ENCODE results near the gene PLEKHN1. TPM values are rescaled to one million over a fixed set of nuclear protein-coding genes. Genes with fewer than 3 reads are reported as not detected.

The PLEKHN1 gene
- total and polyA plus RNA-seq, 2 donors (not counting 3 experiments of a cell fraction or from before 2014, with no cell fraction given), result 0.29 to 0.88 TPM

DNA sequence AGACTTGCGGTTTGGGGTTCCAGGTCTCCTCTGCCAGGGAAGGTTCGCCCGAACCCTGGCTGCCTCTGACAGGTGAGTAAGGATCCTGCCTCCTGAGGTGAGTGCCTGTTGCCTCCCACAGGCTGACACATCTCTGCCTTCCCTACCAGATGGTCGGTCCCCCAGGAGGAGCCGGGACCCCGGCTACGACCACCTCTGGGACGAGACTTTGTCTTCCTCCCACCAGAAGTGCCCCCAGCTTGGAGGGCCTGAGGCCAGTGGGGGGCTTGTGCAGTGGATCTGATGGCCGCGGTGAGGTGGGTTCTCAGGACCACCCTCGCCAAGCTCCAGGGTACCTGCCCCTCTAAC is 8.0 kb downstream of the PLEKHN1 start:
- intact Hi-C loops (cut with micrococcal nuclease) (no loop called here), dilution Hi-C loops (cut with MboI; ENCODE audit: extremely low pct_ligation_motif_present, low sequenced_read_pairs) (no loop called here)
- CTCF ChIA-PET, result interaction anchor here (1.2 kb wide), 1 partner anchor 10 kb away, joined by 3 read pairs; no protein-coding TSS in a partner anchor
- Histone ChIP-seq H3K36me3 (ENCODE audit: control insufficient read depth in 2 of 2, extremely low read depth in 1 of 2, insufficient read depth in 2 of 2, low read length in 2 of 2) (no peaks in the 10 kb centered on the region), H3K9me1 (replicated peaks; ENCODE audit: control insufficient read depth, extremely low read depth, insufficient read depth, low read length) (no peaks in the 10 kb centered on the region), H3K27me3 (ENCODE audit: control insufficient read depth in 2 of 2, insufficient read depth in 2 of 2, low read length in 2 of 2) (peaks cover 2% of the 10 kb centered on the region in 2 experiments), H3K4me1 (ENCODE audit: control insufficient read depth, extremely low read depth, insufficient read depth, low read length) (no peaks in the 10 kb centered on the region), H3K4me3 (replicated peaks in 1 of 3; ENCODE audit: insufficient read depth in 1 of 3, low read depth in 1 of 3, low read length in 3 of 3) (no peak overlapping the region), H3K27ac (ENCODE audit: insufficient read depth, low read depth, low read length) (no peak overlapping the region), H3K9ac (replicated peaks; ENCODE audit: extremely low read depth, insufficient read depth, low read length) (no peak overlapping the region), H2AFZ (ENCODE audit: low read depth, low read length) (no peak overlapping the region), H3K79me2 (ENCODE audit: control insufficient read depth, insufficient read depth, low read length) (no peaks in the 10 kb centered on the region), H4K20me1 (replicated peaks; ENCODE audit: control insufficient read depth, extremely low read depth, insufficient read depth, low read length) (no peaks in the 10 kb centered on the region), H3K4me2 (ENCODE audit: insufficient read depth, low read length) (no peak overlapping the region), H3K9me3 (replicated peaks; ENCODE audit: control insufficient read depth, insufficient read depth, low read length) (no peaks in the 10 kb centered on the region)
- no peak for FAIRE-seq
- POLR2A ChIA-PET, result no interaction called here
- BruUV-seq (replicated peaks), result no TSS peak
- TF ChIP-seq POLR2AphosphoS5 (IDR thresholded peaks at IDR 0.05; ENCODE audit: insufficient read depth, low read depth, low read length), result no peak
- no peak for TF ChIP-seq EZH2 (IDR thresholded peaks at IDR 0.05; ENCODE audit: borderline replicate concordance, low read depth, low read length, severe bottlenecking)
- no peak for TF ChIP-seq MYC (IDR thresholded peaks at IDR 0.05; ENCODE audit: low read depth, low read length)
- TF ChIP-seq, protein P1, sequence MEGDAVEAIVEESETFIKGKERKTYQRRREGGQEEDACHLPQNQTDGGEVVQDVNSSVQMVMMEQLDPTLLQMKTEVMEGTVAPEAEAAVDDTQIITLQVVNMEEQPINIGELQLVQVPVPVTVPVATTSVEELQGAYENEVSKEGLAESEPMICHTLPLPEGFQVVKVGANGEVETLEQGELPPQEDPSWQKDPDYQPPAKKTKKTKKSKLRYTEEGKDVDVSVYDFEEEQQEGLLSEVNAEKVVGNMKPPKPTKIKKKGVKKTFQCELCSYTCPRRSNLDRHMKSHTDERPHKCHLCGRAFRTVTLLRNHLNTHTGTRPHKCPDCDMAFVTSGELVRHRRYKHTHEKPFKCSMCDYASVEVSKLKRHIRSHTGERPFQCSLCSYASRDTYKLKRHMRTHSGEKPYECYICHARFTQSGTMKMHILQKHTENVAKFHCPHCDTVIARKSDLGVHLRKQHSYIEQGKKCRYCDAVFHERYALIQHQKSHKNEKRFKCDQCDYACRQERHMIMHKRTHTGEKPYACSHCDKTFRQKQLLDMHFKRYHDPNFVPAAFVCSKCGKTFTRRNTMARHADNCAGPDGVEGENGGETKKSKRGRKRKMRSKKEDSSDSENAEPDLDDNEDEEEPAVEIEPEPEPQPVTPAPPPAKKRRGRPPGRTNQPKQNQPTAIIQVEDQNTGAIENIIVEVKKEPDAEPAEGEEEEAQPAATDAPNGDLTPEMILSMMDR (IDR thresholded peaks at IDR 0.05; ENCODE audit: extremely low read depth in 1 of 2, insufficient read depth in 1 of 2, low read depth in 1 of 2, low read length in 2 of 2), result no peak
- TF ChIP-seq POLR2A (IDR thresholded peaks at IDR 0.05; ENCODE audit: low read depth, low read length), result no peak
- no peak for DNase-seq (ENCODE audit: low read depth, low spot score)

DNA sequence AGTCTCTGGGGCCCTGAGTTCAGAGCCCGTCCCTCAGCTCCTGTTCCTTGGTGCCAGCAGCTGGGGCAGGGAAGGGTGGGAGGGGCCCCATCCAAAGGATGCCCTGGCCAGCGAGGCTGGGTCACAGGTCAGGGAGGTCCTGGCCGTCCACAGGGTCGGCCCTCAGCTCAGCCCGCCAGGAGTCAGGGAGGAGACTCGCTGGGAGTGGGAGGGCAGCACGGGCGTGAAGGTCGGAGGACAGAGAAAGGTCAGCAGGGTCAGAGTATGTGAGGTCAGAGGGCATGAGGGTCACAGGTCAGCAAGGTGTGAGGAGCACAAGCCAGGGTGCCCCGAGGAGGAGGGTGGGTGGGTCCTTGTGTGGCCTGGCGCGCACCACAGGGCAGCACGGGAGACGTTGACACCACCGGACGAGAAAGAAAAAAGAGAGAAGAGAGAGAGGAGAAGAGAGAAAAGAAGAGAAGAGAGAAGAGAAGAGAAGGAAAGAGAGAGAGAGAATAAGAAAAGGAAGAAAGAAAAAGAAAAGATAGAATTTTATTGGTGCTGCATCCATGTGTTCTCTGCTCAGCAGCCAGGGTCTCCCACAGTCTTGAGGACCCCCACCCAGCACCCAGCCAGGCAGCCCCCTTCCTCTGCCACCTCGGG is 8.5 kb downstream of the PLEKHN1 start:
- Histone ChIP-seq H3K9me1 (replicated peaks; ENCODE audit: control insufficient read depth, extremely low read depth, insufficient read depth, low read length) (no peaks in the 10 kb centered on the region), H3K9ac (replicated peaks; ENCODE audit: extremely low read depth, insufficient read depth, low read length) (no peak overlapping the region), H3K4me1 (ENCODE audit: control insufficient read depth, extremely low read depth, insufficient read depth, low read length) (no peaks in the 10 kb centered on the region), H4K20me1 (replicated peaks; ENCODE audit: control insufficient read depth, extremely low read depth, insufficient read depth, low read length) (no peaks in the 10 kb centered on the region), H3K4me3 (replicated peaks in 1 of 3; ENCODE audit: insufficient read depth in 1 of 3, low read depth in 1 of 3, low read length in 3 of 3) (no peak overlapping the region), H3K27ac (ENCODE audit: insufficient read depth, low read depth, low read length) (no peak overlapping the region), H3K79me2 (ENCODE audit: control insufficient read depth, insufficient read depth, low read length) (no peaks in the 10 kb centered on the region), H3K27me3 (ENCODE audit: control insufficient read depth in 2 of 2, insufficient read depth in 2 of 2, low read length in 2 of 2) (peaks cover 0 to 2% of the 10 kb centered on the region in 2 experiments), H3K4me2 (ENCODE audit: insufficient read depth, low read length) (no peak overlapping the region), H3K36me3 (ENCODE audit: control insufficient read depth in 2 of 2, extremely low read depth in 1 of 2, insufficient read depth in 2 of 2, low read length in 2 of 2) (no peaks in the 10 kb centered on the region), H3K9me3 (replicated peaks; ENCODE audit: control insufficient read depth, insufficient read depth, low read length) (no peaks in the 10 kb centered on the region), H2AFZ (ENCODE audit: low read depth, low read length) (no peak overlapping the region)
- ChIA-PET CTCF (interaction anchor here (1.2 to 1.4 kb wide), 3 partner anchors 10 to 27 kb away, joined by 3 to 4 read pairs (median 3); no protein-coding TSS in a partner anchor), POLR2A (no interaction called here)
- DNase-seq (ENCODE audit: low read depth, low spot score), result no peak
- intact Hi-C loops (cut with micrococcal nuclease) (no loop called here), dilution Hi-C loops (cut with MboI; ENCODE audit: extremely low pct_ligation_motif_present, low sequenced_read_pairs) (no loop called here)
- BruUV-seq (replicated peaks), result no TSS peak
- FAIRE-seq, result no peak
- TF ChIP-seq EZH2 (IDR thresholded peaks at IDR 0.05; ENCODE audit: borderline replicate concordance, low read depth, low read length, severe bottlenecking), result no peak
- TF ChIP-seq POLR2A (IDR thresholded peaks at IDR 0.05; ENCODE audit: low read depth, low read length), result no peak
- no peak for TF ChIP-seq POLR2AphosphoS5 (IDR thresholded peaks at IDR 0.05; ENCODE audit: insufficient read depth, low read depth, low read length)
- no peak for TF ChIP-seq JUN (IDR thresholded peaks at IDR 0.05; ENCODE audit: borderline replicate concordance, insufficient read depth, insufficient read length, low read depth)
- TF ChIP-seq GATA2 (IDR thresholded peaks at IDR 0.05; ENCODE audit: insufficient read depth, insufficient read length, low read depth, low read length), result no peak
- TF ChIP-seq MYC (IDR thresholded peaks at IDR 0.05; ENCODE audit: low read depth, low read length), result no peak
- no peak for TF ChIP-seq FOS (IDR thresholded peaks at IDR 0.05; ENCODE audit: borderline replicate concordance, insufficient read depth, low read length)
- TF ChIP-seq, protein P1 (IDR thresholded peaks at IDR 0.05; ENCODE audit: extremely low read depth in 1 of 2, insufficient read depth in 1 of 2, low read depth in 1 of 2, low read length in 2 of 2), result no peak
- TF ChIP-seq, protein P2, sequence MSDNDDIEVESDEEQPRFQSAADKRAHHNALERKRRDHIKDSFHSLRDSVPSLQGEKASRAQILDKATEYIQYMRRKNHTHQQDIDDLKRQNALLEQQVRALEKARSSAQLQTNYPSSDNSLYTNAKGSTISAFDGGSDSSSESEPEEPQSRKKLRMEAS (IDR thresholded peaks at IDR 0.05; ENCODE audit: insufficient read depth, insufficient read length), result no peak

All from endothelial cell of umbilical vein (primary cell).